ENCODE measurements around the gene HDAC4.

HDAC4 gene

GRCh38 chr2:239303711-239304532, 96.9 kb downstream of the HDAC4 start:
- H3K9ac ChIP-seq (ENCODE audit: low read depth, low read length): no peak overlapping the region
- no peaks in the 10 kb centered on the region for H3K9me3 ChIP-seq (ENCODE audit: insufficient read depth, low read depth, low read length)
- no peaks in the 10 kb centered on the region for H3K27me3 ChIP-seq (ENCODE audit: insufficient read depth, low read length)
- H3K4me3 ChIP-seq (ENCODE audit: low read length): no peak overlapping the region
- H3K36me3 ChIP-seq (ENCODE audit: insufficient read depth, low read depth, low read length): no peaks in the 10 kb centered on the region
- H3K4me1 ChIP-seq (ENCODE audit: insufficient read depth, low read length): peaks cover 2% of the 10 kb centered on the region; the same call in 1 of the 2 replicates
- no peak overlapping the region for H3K27ac ChIP-seq (ENCODE audit: low read length)

GRCh38 chr2:239302808-239303557, 97.8 kb downstream of the HDAC4 start:
- Histone ChIP-seq H3K27ac (ENCODE audit: low read length) (no peak overlapping the region), H3K9ac (ENCODE audit: low read depth, low read length) (no peak overlapping the region), H3K4me1 (ENCODE audit: insufficient read depth, low read length) (no peaks in the 10 kb centered on the region; the same call in 1 of the 2 replicates), H3K4me3 (ENCODE audit: low read length) (no peak overlapping the region), H3K36me3 (ENCODE audit: insufficient read depth, low read depth, low read length) (no peaks in the 10 kb centered on the region), H3K27me3 (ENCODE audit: insufficient read depth, low read length) (no peaks in the 10 kb centered on the region), H3K9me3 (ENCODE audit: insufficient read depth, low read depth, low read length) (no peaks in the 10 kb centered on the region)

DNA sequence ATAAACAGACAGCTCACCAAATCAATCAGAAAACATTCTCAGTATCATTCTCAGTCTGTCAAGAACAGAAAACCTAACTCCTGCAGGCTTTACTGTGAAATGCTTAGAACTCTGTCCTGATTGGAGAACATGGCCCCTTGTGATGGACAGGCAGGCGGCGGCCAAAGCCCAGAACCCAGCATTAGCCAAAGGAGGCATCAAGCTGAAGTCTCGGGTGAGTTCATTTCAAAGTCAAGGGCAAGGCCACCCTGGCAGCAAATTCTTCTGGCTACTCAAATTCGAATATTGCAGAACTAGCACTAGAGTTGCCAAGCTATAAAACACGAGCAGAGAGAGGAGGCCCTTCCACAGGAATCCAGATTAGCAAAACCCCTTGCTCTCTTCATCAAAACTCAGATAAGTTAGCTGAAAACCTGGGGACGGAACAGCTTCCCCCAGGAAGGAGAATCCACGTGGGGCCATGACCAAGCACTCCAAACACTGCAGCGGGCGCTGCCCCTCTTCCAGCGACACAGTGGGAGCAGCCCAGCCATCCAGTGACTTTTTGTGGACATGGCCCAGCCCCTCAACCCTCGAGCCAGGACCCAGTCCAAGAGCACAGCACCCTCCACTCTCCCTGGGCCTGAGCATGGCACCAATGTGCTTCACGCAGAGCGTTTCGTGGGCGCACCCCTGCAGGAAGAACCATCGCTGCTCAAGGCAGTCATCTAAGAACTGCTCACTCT, 98.6 kb downstream of the HDAC4 start:
- H3K36me3 ChIP-seq (ENCODE audit: insufficient read depth, low read depth, low read length): no peaks in the 10 kb centered on the region
- no peak overlapping the region for H3K4me3 ChIP-seq (ENCODE audit: low read length)
- no peaks in the 10 kb centered on the region for H3K9me3 ChIP-seq (ENCODE audit: insufficient read depth, low read depth, low read length)
- H3K27ac ChIP-seq (ENCODE audit: low read length): no peak overlapping the region
- H3K4me1 ChIP-seq (ENCODE audit: insufficient read depth, low read length): no peaks in the 10 kb centered on the region; the same call in 1 of the 2 replicates
- H3K27me3 ChIP-seq (ENCODE audit: insufficient read depth, low read length): no peaks in the 10 kb centered on the region
- no peak overlapping the region for H3K9ac ChIP-seq (ENCODE audit: low read depth, low read length)

- Histone ChIP-seq H3K27me3 (ENCODE audit: insufficient read depth, low read length) (no peaks in the 10 kb centered on the region), H3K9me3 (ENCODE audit: insufficient read depth, low read depth, low read length) (no peaks in the 10 kb centered on the region), H3K9ac (ENCODE audit: low read depth, low read length) (no peak overlapping the region), H3K36me3 (ENCODE audit: insufficient read depth, low read depth, low read length) (no peaks in the 10 kb centered on the region), H3K4me1 (ENCODE audit: insufficient read depth, low read length) (peaks cover 7% of the 10 kb centered on the region; the same call in 1 of the 2 replicates), H3K4me3 (ENCODE audit: low read length) (no peak overlapping the region), H3K27ac (ENCODE audit: low read length) (no peak overlapping the region)
Observed at GRCh38 chr2:239300871-239301735, 99.7 kb downstream of the HDAC4 start.

DNA sequence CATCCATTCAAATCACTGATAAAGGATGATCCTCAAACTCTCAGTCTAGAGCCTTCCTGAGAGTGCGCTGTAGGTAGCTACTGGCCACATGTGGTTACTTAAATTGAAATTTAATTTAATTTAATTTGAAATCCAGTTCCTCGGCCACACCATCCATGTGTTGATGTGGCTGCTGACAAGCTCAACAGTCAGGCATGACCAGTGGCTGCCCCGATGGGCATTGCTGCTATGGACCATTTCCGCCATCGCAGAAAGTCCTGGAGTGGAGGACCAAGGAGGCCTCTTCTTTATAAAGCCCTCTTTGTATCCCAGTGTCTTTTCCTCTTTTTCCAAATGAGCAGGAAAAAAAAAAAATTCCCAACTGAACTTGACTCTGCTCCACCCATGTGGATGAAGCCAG, 100.6 kb downstream of the HDAC4 start:
- Histone ChIP-seq H3K9ac (ENCODE audit: low read depth, low read length) (no peak overlapping the region), H3K36me3 (ENCODE audit: insufficient read depth, low read depth, low read length) (no peaks in the 10 kb centered on the region), H3K27me3 (ENCODE audit: insufficient read depth, low read length) (no peaks in the 10 kb centered on the region), H3K4me3 (ENCODE audit: low read length) (no peak overlapping the region), H3K9me3 (ENCODE audit: insufficient read depth, low read depth, low read length) (no peaks in the 10 kb centered on the region), H3K4me1 (ENCODE audit: insufficient read depth, low read length) (peaks cover 15% of the 10 kb centered on the region; the same call in 1 of the 2 replicates), H3K27ac (ENCODE audit: low read length) (no peak overlapping the region)

- H3K36me3 ChIP-seq (ENCODE audit: insufficient read depth, low read depth, low read length): no peaks in the 10 kb centered on the region
- no peak overlapping the region for H3K4me3 ChIP-seq (ENCODE audit: low read length)
- H3K27me3 ChIP-seq (ENCODE audit: insufficient read depth, low read length): no peaks in the 10 kb centered on the region
- H3K4me1 ChIP-seq (ENCODE audit: insufficient read depth, low read length): peaks cover 15% of the 10 kb centered on the region; the same call in 1 of the 2 replicates
- H3K9me3 ChIP-seq (ENCODE audit: insufficient read depth, low read depth, low read length): no peaks in the 10 kb centered on the region
- H3K9ac ChIP-seq (ENCODE audit: low read depth, low read length): no peak overlapping the region
- no peak overlapping the region for H3K27ac ChIP-seq (ENCODE audit: low read length)
Observed at GRCh38 chr2:239299218-239299939, 101.4 kb downstream of the HDAC4 start.

DNA sequence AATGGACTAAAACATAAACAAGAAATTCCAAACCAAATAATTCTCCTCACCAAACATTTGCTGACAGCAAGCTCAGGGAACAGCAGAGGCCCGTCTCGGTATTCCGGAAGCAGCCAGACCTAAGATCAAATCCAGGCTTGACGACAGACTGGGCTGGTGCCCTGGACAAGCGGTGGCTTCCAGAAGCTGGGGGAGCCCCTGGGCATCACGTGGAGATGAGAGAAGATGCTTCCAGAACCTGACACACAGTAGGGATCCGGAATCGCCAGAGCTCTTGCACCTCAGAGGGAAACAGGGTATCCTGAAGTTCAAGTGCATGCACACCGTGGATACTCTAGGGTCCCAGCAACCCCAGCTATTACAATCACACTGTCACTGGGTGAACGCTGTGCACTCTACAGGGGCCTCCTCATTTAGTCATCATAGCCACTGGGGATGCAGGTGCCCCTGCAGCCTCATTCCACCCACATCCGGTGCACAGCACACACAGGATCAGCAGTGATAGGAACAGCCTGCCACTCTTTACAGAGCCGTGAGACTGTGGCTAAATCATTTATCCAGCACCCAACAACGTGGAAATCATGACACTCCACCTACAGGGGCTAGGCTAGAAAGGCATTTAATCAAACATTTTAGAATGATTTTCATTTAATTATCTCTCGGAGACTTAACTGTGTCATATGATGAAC, 102.6 kb downstream of the HDAC4 start:
- H3K27ac ChIP-seq (ENCODE audit: low read length): no peak overlapping the region
- H3K9ac ChIP-seq (ENCODE audit: low read depth, low read length): no peak overlapping the region
- no peak overlapping the region for H3K4me3 ChIP-seq (ENCODE audit: low read length)
- H3K36me3 ChIP-seq (ENCODE audit: insufficient read depth, low read depth, low read length): no peaks in the 10 kb centered on the region
- peaks cover 25% of the 10 kb centered on the region; the same call in 1 of the 2 replicates for H3K4me1 ChIP-seq (ENCODE audit: insufficient read depth, low read length)
- H3K27me3 ChIP-seq (ENCODE audit: insufficient read depth, low read length): no peaks in the 10 kb centered on the region
- no peaks in the 10 kb centered on the region for H3K9me3 ChIP-seq (ENCODE audit: insufficient read depth, low read depth, low read length)

DNA sequence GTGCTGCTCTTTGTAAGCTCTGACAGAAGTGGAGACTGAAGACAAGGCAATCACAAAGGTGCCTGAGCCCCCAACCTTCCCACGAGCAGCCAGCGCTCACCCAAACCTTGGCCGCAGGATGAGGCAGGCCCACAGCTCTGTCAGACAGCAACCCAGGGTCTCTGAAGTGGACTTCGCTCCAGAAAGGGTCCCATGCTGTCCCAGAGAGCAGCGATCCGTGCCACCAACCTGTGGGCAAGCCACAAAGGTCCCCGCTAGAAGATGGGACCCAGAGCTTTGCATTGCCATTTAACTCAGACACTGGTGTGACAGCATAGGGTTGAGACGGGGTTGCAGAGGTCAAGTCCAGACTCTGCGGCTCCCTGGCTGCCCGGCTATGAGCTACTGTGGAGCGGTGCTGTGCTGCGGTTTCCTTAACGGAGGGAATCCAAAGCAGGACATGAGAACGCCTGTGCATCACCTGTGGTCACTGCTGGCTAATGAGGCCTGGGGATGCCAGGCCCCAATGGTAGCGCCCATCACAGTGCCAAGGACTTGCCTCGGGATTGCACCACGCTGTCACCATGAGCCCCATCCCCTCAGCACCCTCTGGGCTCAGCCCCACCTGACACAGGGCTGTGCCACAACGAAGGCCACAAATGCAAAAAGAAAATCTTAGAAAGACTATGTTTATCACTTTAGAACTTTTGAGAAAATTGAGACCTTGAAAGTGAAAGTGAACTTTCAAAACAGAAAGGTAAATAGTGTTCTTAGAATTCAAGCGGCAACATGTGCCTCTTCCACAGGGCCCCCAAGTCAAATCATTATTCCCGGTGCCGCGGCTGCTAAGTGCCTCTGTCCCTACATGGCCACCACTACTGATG, 103.4 kb downstream of the HDAC4 start:
- Histone ChIP-seq H3K4me3 (ENCODE audit: low read length) (no peak overlapping the region), H3K27ac (ENCODE audit: low read length) (no peak overlapping the region), H3K9me3 (ENCODE audit: insufficient read depth, low read depth, low read length) (no peaks in the 10 kb centered on the region), H3K36me3 (ENCODE audit: insufficient read depth, low read depth, low read length) (no peaks in the 10 kb centered on the region), H3K27me3 (ENCODE audit: insufficient read depth, low read length) (no peaks in the 10 kb centered on the region), H3K4me1 (ENCODE audit: insufficient read depth, low read length) (peaks cover 34% of the 10 kb centered on the region; the same call in 1 of the 2 replicates), H3K9ac (ENCODE audit: low read depth, low read length) (no peak overlapping the region)

GRCh38 chr2:239296020-239296932, 104.5 kb downstream of the HDAC4 start:
- H3K9me3 ChIP-seq (ENCODE audit: insufficient read depth, low read depth, low read length): no peaks in the 10 kb centered on the region
- H3K4me1 ChIP-seq (ENCODE audit: insufficient read depth, low read length): peaks cover 43% of the 10 kb centered on the region; the same call in 1 of the 2 replicates
- H3K27me3 ChIP-seq (ENCODE audit: insufficient read depth, low read length): no peaks in the 10 kb centered on the region
- no peaks in the 10 kb centered on the region for H3K36me3 ChIP-seq (ENCODE audit: insufficient read depth, low read depth, low read length)
- peak overlapping the region; percentile 54; the same call in 1 of the 2 replicates for H3K9ac ChIP-seq (ENCODE audit: low read depth, low read length)
- H3K4me3 ChIP-seq (ENCODE audit: low read length): peak overlapping the region; percentile 44; the same call in 1 of the 2 replicates
- H3K27ac ChIP-seq (ENCODE audit: low read length): peak overlapping the region; percentile 43

Measured in iPS-20b (cell line).